Right lobe of liver (tissue), 4 donors: ENCODE data around the gene KLHL25.

Experiments
- POLR2A ChIP-seq: fragments of 450-650 bp; IDR thresholded peaks from one replicate; pipeline ENCODE4 v1.6.1; 2017; ENCODE audit warnings: antibody characterized with exemption, mild to moderate bottlenecking
- TF ChIP-seq, protein P1 (sequence below), 4 donors: fragments of 200-600 bp in 3 of 4; fragments of 450-650 bp in 1 of 4; IDR thresholded peaks; one replicate each; pipeline versions ENCODE4 v1.5.1 to v1.8.0; 2016 to 2022; ENCODE audit warnings: antibody characterized with exemption in 4 of 4, mild to moderate bottlenecking in 2 of 4
- donor health status: DM: no; HTN: no; CAD: no.
- donor health status: DM: no; HTN: no; CAD: no.
- donor health status: DM: no; HTN: yes; CAD: no.

DNA sequence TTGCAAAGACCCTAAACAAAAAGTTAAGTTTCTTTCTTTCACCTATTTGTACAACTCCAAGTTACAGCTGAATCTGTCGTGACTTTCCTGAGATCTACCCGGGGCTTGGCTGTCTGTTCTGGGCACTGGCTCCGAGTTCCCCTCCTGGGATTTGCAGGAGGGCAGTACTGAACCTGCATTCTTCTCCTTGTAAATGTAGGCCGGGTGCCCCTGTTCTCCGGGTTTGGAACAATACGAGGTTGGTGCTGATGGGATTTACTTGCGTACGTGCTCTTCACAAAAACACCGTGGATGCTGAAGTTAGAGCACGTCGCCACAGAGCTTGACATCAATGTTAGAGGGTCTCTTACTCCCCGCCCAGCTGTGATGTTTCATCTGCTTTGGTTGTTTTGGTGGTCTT lies 48.1 kb downstream of the KLHL25 start:
- TF ChIP-seq, protein P1, sequence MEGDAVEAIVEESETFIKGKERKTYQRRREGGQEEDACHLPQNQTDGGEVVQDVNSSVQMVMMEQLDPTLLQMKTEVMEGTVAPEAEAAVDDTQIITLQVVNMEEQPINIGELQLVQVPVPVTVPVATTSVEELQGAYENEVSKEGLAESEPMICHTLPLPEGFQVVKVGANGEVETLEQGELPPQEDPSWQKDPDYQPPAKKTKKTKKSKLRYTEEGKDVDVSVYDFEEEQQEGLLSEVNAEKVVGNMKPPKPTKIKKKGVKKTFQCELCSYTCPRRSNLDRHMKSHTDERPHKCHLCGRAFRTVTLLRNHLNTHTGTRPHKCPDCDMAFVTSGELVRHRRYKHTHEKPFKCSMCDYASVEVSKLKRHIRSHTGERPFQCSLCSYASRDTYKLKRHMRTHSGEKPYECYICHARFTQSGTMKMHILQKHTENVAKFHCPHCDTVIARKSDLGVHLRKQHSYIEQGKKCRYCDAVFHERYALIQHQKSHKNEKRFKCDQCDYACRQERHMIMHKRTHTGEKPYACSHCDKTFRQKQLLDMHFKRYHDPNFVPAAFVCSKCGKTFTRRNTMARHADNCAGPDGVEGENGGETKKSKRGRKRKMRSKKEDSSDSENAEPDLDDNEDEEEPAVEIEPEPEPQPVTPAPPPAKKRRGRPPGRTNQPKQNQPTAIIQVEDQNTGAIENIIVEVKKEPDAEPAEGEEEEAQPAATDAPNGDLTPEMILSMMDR (IDR thresholded peaks at IDR 0.05): no peak
- TF ChIP-seq POLR2A: no peak
